Spleen (tissue), 11 donors: Measurements from ENCODE around the gene KRT78. TPM values are rescaled to one million over a fixed set of nuclear protein-coding genes. Genes with fewer than 3 reads are reported as not detected.

ENCODE experiments used
- DNase-seq: peaks from one replicate; pipeline ENCODE4 v3.0.0-alpha.2; 2020
- H3K27ac ChIP-seq, 8 donors: fragments of 200-600 bp; sonication (generic) in 7 of 8; 1 replicate in 4 of 8; 2 replicates in 4 of 8; pipeline versions ENCODE4 v1.5.0 to v1.8.0; 2016 to 2021; ENCODE audit warnings: inconsistent platforms in 4 of 8, mild to moderate bottlenecking in 4 of 8, moderate library complexity in 1 of 8
- H3K27me3 ChIP-seq, 7 donors: fragments of 200-600 bp; sonication (generic) in 6 of 7; replicated peaks in 1 of 7; 1 replicate in 4 of 7; 2 replicates in 3 of 7; pipeline versions ENCODE4 v1.5.0 to v1.8.0; 2016 to 2021; ENCODE audit warnings: inconsistent platforms in 3 of 7, mild to moderate bottlenecking in 1 of 7
- H3K36me3 ChIP-seq, 6 donors: fragments of 200-600 bp; sonication (generic) in 5 of 6; 1 replicate in 4 of 6; 2 replicates in 2 of 6; pipeline versions ENCODE4 v1.5.0 to v1.8.0; 2016 to 2021; ENCODE audit warnings: inconsistent platforms in 2 of 6
- H3K4me1 ChIP-seq, 6 donors: fragments of 200-600 bp; sonication (generic) in 5 of 6; 1 replicate in 3 of 6; 2 replicates in 3 of 6; pipeline versions ENCODE4 v1.5.0 to v1.8.0; 2016 to 2021; ENCODE audit warnings: inconsistent platforms in 3 of 6
- H3K4me3 ChIP-seq, 8 donors: fragments of 200-600 bp; sonication (generic) in 7 of 8; 1 replicate in 4 of 8; 2 replicates in 4 of 8; pipeline versions ENCODE4 v1.5.0 to v1.8.0; 2016 to 2021; ENCODE audit warnings: inconsistent platforms in 4 of 8, mild to moderate bottlenecking in 4 of 8, moderate library complexity in 2 of 8
- H3K9me3 ChIP-seq, 8 donors: fragments of 200-600 bp; sonication (generic) in 7 of 8; 1 replicate in 4 of 8; 2 replicates in 4 of 8; pipeline versions ENCODE4 v1.5.0 to v1.8.0; 2016 to 2021; ENCODE audit warnings: inconsistent platforms in 4 of 8
- POLR2A ChIP-seq, 3 donors: fragments of 450-650 bp; IDR thresholded peaks; one replicate each; pipeline ENCODE4 v1.5.1; 2017; ENCODE audit warnings: antibody characterized with exemption in 3 of 3, mild to moderate bottlenecking in 1 of 3
- POLR2AphosphoS5 ChIP-seq, 3 donors: sonication (generic); formaldehyde crosslinking; IDR thresholded peaks; one replicate each; pipeline ENCODE4 v1.5.1; 2017; ENCODE audit warnings: antibody characterized with exemption in 3 of 3
- WGBS, 5 donors: extraction: QIAGEN DNeasy Blood & Tissue Kit in 3 of 5; methylation state at CpG; one replicate each; pipeline versions ENCODE4 v1.1.5 to v1.1.7; 2013 to 2018; 5-methylcytosine and 5-hydroxymethylcytosine counted together
- intact Hi-C: fragments of 100-400 bp; cut with DNase I; formaldehyde crosslinking; loops from one replicate; pipeline ENCODE4 v1.15.0; 2023; ENCODE audit warnings: low total_unique reads
- polyA plus RNA-seq, 3 donors: library from polyadenylated mRNA; stranded (reverse); fragments of 200-250 nt; gene quantifications; one replicate each; pipeline ENCODE4 v1.2.1, GENCODE V29; 2013
- total RNA-seq, 7 donors: library from RNA; depleted of rRNA in 3 of 7; stranded (reverse); fragments of >200 nt in 3 of 7; fragmentation: NEBNext Ultra II Directional in 4 of 7; extraction: Animal tissue kit (Norgen Biotek cat#: 25700) in 4 of 7; gene quantifications; one replicate each; pipeline versions ENCODE4 v1.1.0 to v1.2.1, GENCODE V29; 2016 to 2021
- TF ChIP-seq, protein P1 (sequence below), 11 experiments: fragments of 200-600 bp in 7 of 11; fragments of 450-650 bp in 4 of 11; sonication (generic) in 4 of 11; IDR thresholded peaks in 8 of 11; conservative IDR thresholded peaks in 3 of 11; 1 replicate in 7 of 11; 2 replicates in 4 of 11; pipeline versions ENCODE4 v1.4.0 to v1.8.0; 2016 to 2021; ENCODE audit warnings: antibody characterized with exemption in 11 of 11, inconsistent platforms in 4 of 11, mild to moderate bottlenecking in 1 of 11
- donor health status: healthy with polysubstance abuse.
- donor health status: DM: no; HTN: no; CAD: no; lungs with moderate emphysema.
- donor health status: DM: no; HTN: no; CAD: no.
- donor health status: Bipolar disorder and iron deficiency.
- donor health status: healthy.
- donor health status: DM: no; HTN: no; CAD: no.
- donor health status: DM: yes; HTN: yes; CAD: no.

The KRT78 gene
- total and polyA plus RNA-seq, 10 donors: 0.24 to 0.83 TPM; not detected in 8

DNA sequence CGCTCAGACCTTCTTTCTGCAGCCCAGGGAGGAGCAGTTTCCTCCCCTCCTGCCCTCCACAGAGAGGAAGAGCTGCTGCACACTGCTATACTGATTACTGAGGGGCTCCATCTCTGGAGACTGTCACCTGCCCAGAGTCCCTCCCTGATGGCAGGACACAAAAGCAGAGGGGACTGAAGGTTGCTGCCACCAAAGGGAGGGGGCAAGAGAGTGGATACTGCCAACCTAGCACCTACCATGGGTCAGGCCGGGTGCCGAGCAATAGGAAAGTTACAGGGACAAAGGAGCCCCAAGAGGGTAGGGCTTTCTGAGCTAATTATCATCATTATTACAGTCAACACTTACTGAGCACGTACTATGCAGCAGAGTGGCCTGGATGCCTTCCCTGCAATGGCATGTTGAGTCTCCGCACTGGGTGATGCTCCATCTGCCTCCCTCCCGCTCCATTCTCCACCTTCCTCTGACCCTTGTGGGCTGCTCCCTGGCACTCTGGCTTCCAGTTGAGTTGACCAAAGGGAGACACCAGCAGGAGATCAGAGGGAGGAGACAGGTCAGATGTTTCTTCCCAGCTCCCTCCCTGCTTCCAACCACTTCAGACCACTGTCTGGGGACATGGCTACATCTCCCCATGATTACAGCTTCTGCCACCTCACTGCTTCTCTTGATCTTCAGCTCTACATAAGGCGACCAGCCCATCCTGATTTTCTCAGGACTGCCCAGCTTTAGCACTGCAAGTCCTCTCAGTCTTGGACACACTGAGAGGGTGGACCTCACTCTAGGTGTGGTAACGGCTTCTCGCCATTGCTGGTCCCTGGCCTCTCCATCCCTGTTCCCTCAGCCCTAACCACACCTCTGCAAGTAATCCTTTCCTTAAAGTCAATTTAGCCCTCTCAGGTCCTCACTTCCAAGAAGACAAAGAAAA lies 12.0 kb downstream of the KRT78 start:
- 77 to 85% (median 82%) methylated on average over 5 to 9 of the region's 9 CpGs for WGBS, 5 donors
- H3K27me3 ChIP-seq: peaks cover 0 to 40% (median 0%) of the 10 kb centered on the region in 7 donors
- TF ChIP-seq, protein P1, sequence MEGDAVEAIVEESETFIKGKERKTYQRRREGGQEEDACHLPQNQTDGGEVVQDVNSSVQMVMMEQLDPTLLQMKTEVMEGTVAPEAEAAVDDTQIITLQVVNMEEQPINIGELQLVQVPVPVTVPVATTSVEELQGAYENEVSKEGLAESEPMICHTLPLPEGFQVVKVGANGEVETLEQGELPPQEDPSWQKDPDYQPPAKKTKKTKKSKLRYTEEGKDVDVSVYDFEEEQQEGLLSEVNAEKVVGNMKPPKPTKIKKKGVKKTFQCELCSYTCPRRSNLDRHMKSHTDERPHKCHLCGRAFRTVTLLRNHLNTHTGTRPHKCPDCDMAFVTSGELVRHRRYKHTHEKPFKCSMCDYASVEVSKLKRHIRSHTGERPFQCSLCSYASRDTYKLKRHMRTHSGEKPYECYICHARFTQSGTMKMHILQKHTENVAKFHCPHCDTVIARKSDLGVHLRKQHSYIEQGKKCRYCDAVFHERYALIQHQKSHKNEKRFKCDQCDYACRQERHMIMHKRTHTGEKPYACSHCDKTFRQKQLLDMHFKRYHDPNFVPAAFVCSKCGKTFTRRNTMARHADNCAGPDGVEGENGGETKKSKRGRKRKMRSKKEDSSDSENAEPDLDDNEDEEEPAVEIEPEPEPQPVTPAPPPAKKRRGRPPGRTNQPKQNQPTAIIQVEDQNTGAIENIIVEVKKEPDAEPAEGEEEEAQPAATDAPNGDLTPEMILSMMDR (IDR thresholded peaks at IDR 0.05 in 8 of 11, conservative IDR thresholded peaks at IDR 0.05 in 3 of 11): no peak
- TF ChIP-seq POLR2A (IDR thresholded peaks at IDR 0.05) (no peak), POLR2AphosphoS5 (IDR thresholded peaks at IDR 0.05) (no peak)
- H3K4me3 ChIP-seq: no peak overlapping the region
- H3K4me1 ChIP-seq: peaks cover 0 to 14% (median 0%) of the 10 kb centered on the region in 6 donors
- H3K27ac ChIP-seq: no peak overlapping the region
- no peaks in the 10 kb centered on the region for H3K9me3 ChIP-seq
- no peaks in the 10 kb centered on the region for H3K36me3 ChIP-seq
- intact Hi-C loops: no loop called here
- peak; percentile 49 for DNase-seq

DNA sequence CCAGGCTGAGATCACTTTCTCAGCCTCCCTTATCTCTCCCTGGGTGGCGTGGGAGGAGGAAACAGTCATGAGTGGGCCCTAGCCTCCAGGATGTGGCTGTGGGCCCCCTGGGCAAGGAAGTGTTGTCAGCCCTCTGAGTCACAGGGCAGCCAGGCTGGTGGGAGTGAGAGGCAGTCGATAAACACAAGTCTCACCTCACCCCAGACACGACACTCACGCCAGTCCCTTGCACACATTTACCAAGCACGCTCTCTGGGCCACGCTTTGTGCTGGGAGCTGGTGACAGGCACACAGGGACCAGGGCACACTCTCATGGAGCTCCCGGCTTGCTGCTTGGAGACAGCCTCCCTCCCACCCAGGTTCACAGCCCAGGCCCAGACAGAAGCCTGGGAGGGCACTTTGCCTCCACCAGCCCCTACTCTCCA lies 12.7 kb downstream of the KRT78 start:
- Histone ChIP-seq H3K4me3 (no peak overlapping the region), H3K27me3 (peaks cover 0 to 40% (median 0%) of the 10 kb centered on the region in 7 donors), H3K4me1 (peaks cover 0 to 14% (median 0%) of the 10 kb centered on the region in 6 donors), H3K9me3 (no peaks in the 10 kb centered on the region), H3K36me3 (no peaks in the 10 kb centered on the region), H3K27ac (no peak overlapping the region)
- intact Hi-C loops: no loop called here
- 52 to 69% (median 58%) methylated on average over 7 of the region's 7 CpGs for WGBS, 5 donors
- peak; percentile 72 for DNase-seq
- TF ChIP-seq POLR2A (IDR thresholded peaks at IDR 0.05): no peak
- TF ChIP-seq, protein P1 (IDR thresholded peaks at IDR 0.05 in 8 of 11, conservative IDR thresholded peaks at IDR 0.05 in 3 of 11): no peak
- TF ChIP-seq POLR2AphosphoS5 (IDR thresholded peaks at IDR 0.05): no peak

- H3K27ac ChIP-seq: no peak overlapping the region
- WGBS, 5 donors: 74 to 87% (median 77%) methylated on average over 14 to 15 of the region's 15 CpGs
- intact Hi-C loops: no loop called here
Observed at GRCh38 chr12:52835271-52836041, 13.3 kb downstream of the KRT78 start.

More at GRCh38 chr12:52835271-52836041, 13.3 kb downstream of the KRT78 start:
- TF ChIP-seq POLR2AphosphoS5 (IDR thresholded peaks at IDR 0.05): no peak
- TF ChIP-seq, protein P1 (IDR thresholded peaks at IDR 0.05 in 8 of 11, conservative IDR thresholded peaks at IDR 0.05 in 3 of 11): no peak
- no peak for TF ChIP-seq POLR2A (IDR thresholded peaks at IDR 0.05)
- DNase-seq: no peak
- no peaks in the 10 kb centered on the region for H3K9me3 ChIP-seq
- no peaks in the 10 kb centered on the region for H3K36me3 ChIP-seq
- no peak overlapping the region for H3K4me3 ChIP-seq
- H3K27me3 ChIP-seq: peaks cover 0 to 36% (median 0%) of the 10 kb centered on the region in 7 donors
- H3K4me1 ChIP-seq: peaks cover 0 to 14% (median 0%) of the 10 kb centered on the region in 6 donors
